ENCODE results near the gene NHSL2.

NHSL2 gene

DNA sequence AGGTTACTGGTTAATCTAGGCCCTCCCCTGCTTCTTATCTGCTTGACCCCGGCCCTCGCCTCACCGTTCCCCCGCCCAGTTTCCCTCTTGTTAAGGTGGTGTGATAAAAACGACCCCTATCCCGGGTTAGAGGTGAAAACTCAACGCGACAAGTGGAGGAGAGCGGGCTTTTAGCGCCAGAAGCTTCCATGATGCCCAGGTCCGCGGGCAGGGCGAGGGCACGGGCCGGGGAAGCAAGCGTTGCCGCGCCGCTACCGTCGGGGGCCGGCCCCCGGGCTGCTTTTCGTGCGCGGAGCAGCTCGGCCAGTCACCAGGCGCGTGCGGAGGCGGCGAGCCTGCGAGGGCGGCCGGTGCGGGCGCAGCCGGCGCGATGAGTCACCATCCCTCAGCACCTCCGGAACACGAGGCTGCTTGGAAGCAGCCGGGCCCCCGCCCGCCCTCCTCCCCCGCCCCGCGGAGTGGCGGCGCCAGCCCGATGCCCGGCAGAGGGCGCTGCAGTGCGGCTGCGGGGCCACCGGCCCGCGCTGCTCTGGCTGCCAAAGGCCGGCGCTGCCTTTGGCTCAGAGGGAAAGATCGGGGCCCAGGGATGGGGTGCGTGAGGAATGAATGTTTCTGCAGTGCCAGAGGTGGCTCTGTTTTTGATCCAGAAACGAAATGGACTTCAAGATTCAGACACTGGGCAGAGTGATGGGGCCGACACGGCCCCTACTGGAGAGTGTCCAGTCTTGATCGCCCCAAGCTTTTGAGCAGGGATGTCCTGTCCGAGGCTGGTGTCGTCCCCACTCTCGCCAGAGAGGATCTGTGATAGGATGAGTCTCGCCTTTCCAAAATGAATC is 107.8 kb downstream of the NHSL2 start:
- DNase-seq (ENCODE audit: low read depth), result peak; percentile 59
- peak overlapping the region; percentile 6; the same call in 1 of the 2 replicates for H3K4me3 ChIP-seq (ENCODE audit: control insufficient read depth, low read depth, low read length)
- peak; percentile 36 for TF ChIP-seq CTCF (IDR thresholded peaks at IDR 0.05; ENCODE audit: control insufficient read depth, insufficient read depth, low read depth, low read length, missing control alignments)

GRCh38 chrX:72019487-72019886 is 108.8 kb downstream of the NHSL2 start:
- H3K4me3 ChIP-seq (ENCODE audit: control insufficient read depth, low read depth, low read length), result no peak overlapping the region
- DNase-seq (ENCODE audit: low read depth), result no peak
- no peak for TF ChIP-seq CTCF (IDR thresholded peaks at IDR 0.05; ENCODE audit: control insufficient read depth, insufficient read depth, low read depth, low read length, missing control alignments)

DNA sequence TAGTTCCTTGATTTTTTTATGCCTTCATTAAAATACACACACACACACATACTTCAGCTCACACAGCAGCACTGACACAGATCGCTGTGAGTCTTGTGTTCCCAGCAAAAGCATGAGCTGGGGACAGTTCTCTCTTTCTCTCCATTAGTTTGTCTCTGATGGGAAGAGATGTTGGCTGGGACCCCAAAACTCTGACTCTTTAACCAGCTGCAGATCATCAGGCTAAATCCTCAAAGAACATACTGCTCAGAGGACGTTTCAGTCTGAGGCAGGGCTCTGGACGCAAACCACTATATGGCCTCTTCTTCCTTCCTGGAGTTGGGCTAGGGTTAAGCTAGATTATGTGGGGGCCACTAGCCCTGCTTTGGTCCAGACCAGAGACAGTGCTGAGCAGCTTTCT is 109.6 kb downstream of the NHSL2 start:
- DNase-seq (ENCODE audit: low read depth), result no peak
- no peak overlapping the region for H3K4me3 ChIP-seq (ENCODE audit: control insufficient read depth, low read depth, low read length)

GRCh38 chrX:72020788-72021187 is 110.1 kb downstream of the NHSL2 start:
- DNase-seq (ENCODE audit: low read depth), result no peak
- H3K4me3 ChIP-seq (ENCODE audit: control insufficient read depth, low read depth, low read length), result no peak overlapping the region
- TF ChIP-seq CTCF (IDR thresholded peaks at IDR 0.05; ENCODE audit: control insufficient read depth, insufficient read depth, low read depth, low read length, missing control alignments), result no peak

More for the DNA sequence above, 109.6 kb downstream of the NHSL2 start:
- no peak for TF ChIP-seq CTCF (IDR thresholded peaks at IDR 0.05; ENCODE audit: control insufficient read depth, insufficient read depth, low read depth, low read length, missing control alignments)

GRCh38 chrX:72021975-72022374 is 111.3 kb downstream of the NHSL2 start:
- TF ChIP-seq CTCF (IDR thresholded peaks at IDR 0.05; ENCODE audit: control insufficient read depth, insufficient read depth, low read depth, low read length, missing control alignments), result peak; percentile 44
- DNase-seq (ENCODE audit: low read depth), result no peak
- H3K4me3 ChIP-seq (ENCODE audit: control insufficient read depth, low read depth, low read length), result no peak overlapping the region

- DNase-seq (ENCODE audit: low read depth), result no peak
- no peak overlapping the region for H3K4me3 ChIP-seq (ENCODE audit: control insufficient read depth, low read depth, low read length)
- no peak for TF ChIP-seq CTCF (IDR thresholded peaks at IDR 0.05; ENCODE audit: control insufficient read depth, insufficient read depth, low read depth, low read length, missing control alignments)
These were observed 112.4 kb downstream of the NHSL2 start for GRCh38 chrX:72023071-72023470.

All from AG09309 (cell line).